GM12865 (cell line): ENCODE measurements around the gene BRD3OS.
"Not testable (repeated sequence)": the region's sequence is repeated elsewhere in the genome, so short reads cannot be mapped to it uniquely, and the experiment has no call there.

ENCODE experiments used
- DNase-seq: peaks from one replicate; pipeline ENCODE4 v3.0.0; 2010; ENCODE audit warnings: low read depth
- H3K4me3 ChIP-seq: 2 replicates; pipeline ENCODE4 v1.5.1; 2011; ENCODE audit warnings: mild to moderate bottlenecking, low read depth, low read length, control low read depth
- TF ChIP-seq, protein P1 (sequence below): IDR thresholded peaks from 2 replicates; pipeline ENCODE4 v1.5.1; 2011; ENCODE audit warnings: low read length, control low read depth, low read depth, inconsistent platforms; ENCODE audit not compliant: insufficient read depth; ENCODE audit errors: missing control alignments

Gene BRD3OS

DNA sequence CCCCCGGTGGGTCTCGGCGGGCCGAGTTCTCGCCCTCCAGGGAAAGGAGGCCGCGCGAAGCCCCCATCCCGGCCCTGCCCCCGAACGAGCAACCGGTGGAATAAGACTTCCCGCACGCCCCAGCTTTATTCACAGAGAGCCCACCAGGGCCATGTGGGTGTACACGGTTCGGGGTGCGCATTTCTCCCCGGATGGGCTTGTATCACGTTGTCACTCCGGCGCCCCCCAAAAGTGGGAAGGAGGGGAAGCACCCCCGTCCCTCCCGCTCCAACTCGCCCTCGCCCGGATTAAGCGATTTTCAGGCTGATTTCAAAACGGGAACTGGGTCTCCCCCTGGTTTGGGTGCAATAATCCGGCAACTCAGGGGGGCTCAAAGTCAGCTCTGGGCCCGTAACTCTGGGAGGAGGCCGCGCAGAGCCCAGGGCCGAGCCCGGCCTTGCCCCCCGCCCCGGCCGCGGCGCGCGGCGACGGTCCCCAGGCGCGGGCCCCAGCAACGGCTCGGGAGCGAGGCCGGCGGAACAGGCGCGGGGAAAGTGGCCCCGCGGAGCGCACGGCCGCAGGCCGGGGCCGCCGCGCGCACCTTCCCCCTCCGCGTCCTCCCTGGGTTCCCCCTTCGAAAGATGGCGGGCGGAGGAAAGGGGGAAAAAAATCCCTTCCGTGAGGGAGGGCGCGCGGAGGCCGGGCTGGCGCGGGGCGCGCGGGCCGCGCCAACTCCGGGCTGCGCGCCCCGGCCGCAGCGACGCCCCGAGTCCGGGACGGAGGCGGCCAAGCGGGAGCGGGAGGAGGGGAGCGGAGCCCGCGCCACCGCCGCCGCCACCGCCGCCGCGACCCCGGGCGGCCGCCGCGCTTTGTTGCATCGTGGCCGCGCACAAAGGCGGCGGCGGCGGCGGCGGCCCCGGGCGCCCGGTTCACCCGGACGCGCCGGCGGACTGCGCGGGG, 41.9 kb downstream of the BRD3OS start:
- TF ChIP-seq, protein P1, sequence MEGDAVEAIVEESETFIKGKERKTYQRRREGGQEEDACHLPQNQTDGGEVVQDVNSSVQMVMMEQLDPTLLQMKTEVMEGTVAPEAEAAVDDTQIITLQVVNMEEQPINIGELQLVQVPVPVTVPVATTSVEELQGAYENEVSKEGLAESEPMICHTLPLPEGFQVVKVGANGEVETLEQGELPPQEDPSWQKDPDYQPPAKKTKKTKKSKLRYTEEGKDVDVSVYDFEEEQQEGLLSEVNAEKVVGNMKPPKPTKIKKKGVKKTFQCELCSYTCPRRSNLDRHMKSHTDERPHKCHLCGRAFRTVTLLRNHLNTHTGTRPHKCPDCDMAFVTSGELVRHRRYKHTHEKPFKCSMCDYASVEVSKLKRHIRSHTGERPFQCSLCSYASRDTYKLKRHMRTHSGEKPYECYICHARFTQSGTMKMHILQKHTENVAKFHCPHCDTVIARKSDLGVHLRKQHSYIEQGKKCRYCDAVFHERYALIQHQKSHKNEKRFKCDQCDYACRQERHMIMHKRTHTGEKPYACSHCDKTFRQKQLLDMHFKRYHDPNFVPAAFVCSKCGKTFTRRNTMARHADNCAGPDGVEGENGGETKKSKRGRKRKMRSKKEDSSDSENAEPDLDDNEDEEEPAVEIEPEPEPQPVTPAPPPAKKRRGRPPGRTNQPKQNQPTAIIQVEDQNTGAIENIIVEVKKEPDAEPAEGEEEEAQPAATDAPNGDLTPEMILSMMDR, result no peak
- H3K4me3 ChIP-seq, result peak overlapping the region; percentile 88
- DNase-seq, result peak; percentile 54

DNA sequence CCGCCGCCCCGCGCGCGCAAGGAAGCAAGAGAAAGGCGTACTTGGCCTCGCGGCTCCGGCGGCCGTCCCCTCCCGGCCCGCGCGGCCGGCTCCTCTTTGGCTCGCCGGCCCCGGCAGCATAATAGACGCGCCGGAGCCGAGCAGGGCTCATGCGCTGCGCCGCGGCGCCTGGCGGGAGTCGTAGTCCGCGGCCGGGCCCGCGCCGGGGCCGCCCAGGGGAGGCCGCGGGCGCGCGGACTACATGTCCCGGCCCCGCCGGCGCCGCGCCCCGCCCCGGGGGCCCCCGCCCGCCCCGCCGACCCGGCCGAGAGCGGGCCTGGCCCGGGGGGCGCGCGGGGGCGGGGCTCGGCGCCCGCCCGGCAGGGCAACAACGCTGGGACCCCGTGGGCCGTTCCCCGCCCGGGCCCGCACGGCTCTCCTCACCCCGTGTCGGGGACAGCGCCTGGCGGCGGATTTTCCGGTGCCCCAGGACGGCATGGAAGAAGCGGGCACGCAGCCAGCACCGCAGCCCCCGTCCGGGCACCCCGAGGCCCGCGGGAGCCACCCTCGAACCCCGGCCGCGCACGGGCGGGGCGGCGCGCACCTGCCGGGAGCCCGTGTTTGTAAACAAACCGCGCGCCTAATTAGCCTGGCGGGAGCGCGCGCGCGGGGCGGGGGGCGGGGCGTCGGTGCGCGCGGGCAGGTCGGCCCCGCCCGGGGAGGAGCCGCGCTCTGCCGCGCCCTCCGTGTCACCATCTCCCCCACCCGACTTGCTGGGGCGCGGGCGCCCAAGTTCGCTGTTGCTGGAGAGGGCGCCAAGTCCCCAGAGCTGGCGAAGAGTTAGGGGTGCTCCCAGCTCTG, 42.8 kb downstream of the BRD3OS start, which contains the start of gene BRD3:
BRD3 (minus strand) TSS at position 123 of the 840 bp plus-strand sequence. CDS start 14,549 bp downstream, outside the sequence.
- H3K4me3 ChIP-seq, result peak within 1 kb of the TSS; percentile 88
- TF ChIP-seq, protein P1, result no peak

DNA sequence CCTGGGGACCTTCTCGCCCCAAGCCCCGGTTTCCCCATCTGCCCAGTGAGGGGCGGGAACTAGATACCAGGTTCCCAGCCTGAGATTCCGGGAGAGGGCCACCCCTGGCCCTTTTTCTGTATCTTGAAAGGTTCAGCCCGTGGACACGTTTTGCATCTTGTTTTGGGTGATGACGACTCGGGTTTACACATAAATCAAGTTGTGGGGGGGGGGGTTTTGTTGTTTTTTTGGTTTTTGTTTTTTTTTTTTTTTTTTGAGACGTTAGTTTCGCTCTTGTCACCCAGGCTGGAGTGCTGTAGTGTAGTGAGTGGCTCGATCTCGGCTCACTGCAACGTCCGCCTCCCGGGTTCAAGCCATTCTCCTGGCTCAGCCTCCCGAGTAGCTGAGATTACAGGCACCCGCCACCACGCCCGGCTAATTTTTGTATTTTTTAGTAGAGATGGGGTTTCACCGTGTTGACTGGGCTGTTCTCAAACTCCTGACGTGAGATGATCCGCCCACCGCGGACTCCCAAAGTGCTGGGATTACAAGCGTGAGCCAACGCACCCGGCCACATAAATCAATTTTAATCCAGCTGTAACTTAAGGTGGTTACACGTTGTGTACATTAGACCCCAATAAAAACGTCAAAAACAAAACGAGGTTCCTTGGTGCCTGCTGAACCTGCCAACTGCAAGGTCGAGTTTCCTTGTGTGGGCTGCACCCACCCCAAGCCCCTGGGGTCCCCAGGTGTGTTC, 43.6 kb downstream of the BRD3OS start:
- peak overlapping the region; percentile 86 for H3K4me3 ChIP-seq
- TF ChIP-seq, protein P1, result no peak
- DNase-seq, result no peak

More for the DNA sequence above, 42.8 kb downstream of the BRD3OS start, which contains the start of gene BRD3:
- peak; percentile 93 for DNase-seq

DNA sequence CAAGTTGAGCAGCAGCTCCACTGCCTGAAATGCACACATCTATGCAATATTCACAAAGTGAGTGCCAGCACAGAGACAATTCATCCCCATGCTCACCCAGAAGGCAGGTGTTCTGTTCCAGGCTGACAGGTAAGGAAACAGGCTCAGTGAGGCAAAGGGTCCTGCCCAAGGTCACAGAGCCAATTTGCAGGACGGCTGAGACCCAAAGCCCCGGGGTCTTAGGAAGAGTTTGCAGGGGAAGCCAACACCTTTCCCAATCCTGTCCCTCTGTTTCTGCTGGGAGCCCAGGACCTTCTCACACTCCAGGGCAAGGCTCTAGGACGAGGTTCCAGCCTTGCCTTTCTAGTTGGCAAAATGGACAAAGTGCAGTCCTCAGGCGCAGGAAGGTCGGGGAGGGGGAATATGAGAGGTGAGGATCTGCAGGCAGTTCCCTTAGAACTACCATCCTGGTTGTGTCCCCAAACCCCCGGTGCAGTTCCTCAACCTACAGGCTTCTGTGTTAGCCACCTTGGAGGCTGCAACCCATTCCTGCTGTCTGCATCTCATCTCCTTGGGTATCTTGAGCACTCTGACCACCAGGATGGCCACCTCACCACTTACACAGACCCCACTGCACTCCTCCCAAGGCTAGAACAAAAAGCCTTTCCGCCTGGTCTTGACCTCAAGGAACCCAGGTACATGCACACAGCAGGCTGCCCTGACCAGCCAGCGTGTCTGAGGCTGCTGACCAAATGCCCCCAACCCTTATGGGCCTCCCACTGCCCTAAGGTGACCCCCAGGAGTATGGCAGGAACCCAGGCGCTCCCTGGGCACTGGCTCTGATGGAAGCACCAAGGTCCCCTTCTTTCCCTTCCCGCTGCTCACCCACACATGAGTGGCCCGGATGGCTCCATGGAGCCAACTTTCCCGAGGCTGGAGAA, 44.5 kb downstream of the BRD3OS start:
- no peak overlapping the region for H3K4me3 ChIP-seq
- DNase-seq, result no peak
- TF ChIP-seq, protein P1, result no peak

DNA sequence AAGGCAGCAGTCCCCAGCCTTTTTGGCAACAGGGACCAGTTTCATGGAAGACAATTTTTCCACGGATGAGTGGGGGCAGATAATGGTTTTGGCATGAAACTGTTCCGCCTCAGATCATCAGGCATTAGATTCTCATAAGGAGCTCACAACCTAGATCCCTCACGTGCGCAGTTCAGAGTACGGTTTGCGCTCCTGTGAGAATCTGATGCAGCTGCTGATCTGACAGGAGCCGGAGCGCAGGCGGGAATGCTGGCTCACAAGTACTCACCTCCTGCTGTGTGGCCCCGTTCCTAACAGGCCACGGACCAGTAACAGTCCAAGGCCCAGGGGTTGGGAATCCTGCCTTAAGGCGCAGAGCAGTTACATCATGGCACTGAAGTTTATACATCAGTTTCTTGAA, 45.9 kb downstream of the BRD3OS start:
- DNase-seq, result no peak
- no peak overlapping the region for H3K4me3 ChIP-seq
- TF ChIP-seq, protein P1, result no peak

DNA sequence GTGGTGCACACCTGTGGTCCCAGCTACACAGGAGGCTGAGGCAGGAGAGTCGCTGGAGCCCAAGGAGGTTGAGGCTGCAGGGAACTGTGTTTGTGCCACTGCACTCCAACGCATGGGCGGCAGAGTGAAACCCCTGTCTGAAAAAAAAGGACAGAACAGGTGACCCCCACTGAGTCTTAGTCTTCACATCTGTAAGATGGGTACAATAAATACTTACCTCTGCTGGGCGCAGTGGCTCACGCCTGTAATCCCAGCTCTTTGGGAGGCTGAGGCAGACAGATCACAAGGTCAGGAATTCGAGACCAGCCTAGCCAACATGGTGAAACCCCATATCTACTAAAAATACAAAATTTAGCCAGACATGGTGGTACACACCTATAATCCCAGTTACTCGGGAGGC, 47.4 kb downstream of the BRD3OS start:
- not testable (repeated sequence) for H3K4me3 ChIP-seq

More for the DNA sequence above, 47.4 kb downstream of the BRD3OS start:
- DNase-seq, result not testable (repeated sequence)
